Naive thymus-derived CD4-positive, alpha-beta T cell (primary cell): ENCODE measurements around the gene CTBS. TPM values are rescaled to one million over a fixed set of nuclear protein-coding genes. Genes with fewer than 3 reads are reported as not detected.
A peak's percentile ranks its signal among the peaks of the same experiment; 100 is the strongest.
"Not testable (repeated sequence)": the region's sequence is repeated elsewhere in the genome, so short reads cannot be mapped to it uniquely, and the experiment has no call there.

Experiments
- ATAC-seq: fragments of 150-1000 bp; cut with Tn5 transposase; 2 replicates; pipeline ENCODE4 v1.10.0; 2021; ENCODE audit warnings: mild to moderate bottlenecking, moderate library complexity
- CTCF ChIA-PET: fragments of 350-600 bp; sonication (Branson Sonifier 250); formaldehyde crosslinking; loops from one replicate; lab custom pipeline; 2021; ENCODE audit warnings: antibody characterized with exemption; lab: Charles Lee
- POLR2A ChIA-PET: fragments of 350-600 bp; sonication (Branson Sonifier 250); formaldehyde crosslinking; loops from one replicate; lab custom pipeline; 2021; ENCODE audit warnings: antibody characterized with exemption, inconsistent platforms; lab: Charles Lee
- DNase-seq, 9 donors: peaks; one replicate each; pipeline versions ENCODE4 v3.0.0 to v3.0.0-alpha.2; 2020 to 2022; ENCODE audit warnings: mixed read lengths in 1 of 9
- H3K27ac ChIP-seq: one replicate; pipeline ENCODE4 v1.7.0; 2013; ENCODE audit warnings: mild to moderate bottlenecking, low read depth, low read length, moderate library complexity
- H3K27me3 ChIP-seq, 2 donors: one replicate each; pipeline ENCODE4 v1.7.0; 2013; ENCODE audit warnings: low read length in 2 of 2, mild to moderate bottlenecking in 2 of 2, moderate library complexity in 2 of 2; ENCODE audit not compliant: control insufficient read depth in 2 of 2, insufficient read depth in 2 of 2
- H3K36me3 ChIP-seq, 3 experiments: 1 replicate in 2 of 3; 2 replicates in 1 of 3; pipeline ENCODE4 v1.7.0; 2013; ENCODE audit warnings: low read length in 3 of 3, mild to moderate bottlenecking in 3 of 3, moderate library complexity in 1 of 3; ENCODE audit not compliant: insufficient read depth in 3 of 3, control insufficient read depth in 2 of 3
- H3K4me1 ChIP-seq, 2 donors: one replicate each; pipeline ENCODE4 v1.7.0; 2013; ENCODE audit warnings: low read length in 2 of 2, mild to moderate bottlenecking in 2 of 2, moderate library complexity in 1 of 2; ENCODE audit not compliant: control insufficient read depth in 2 of 2, insufficient read depth in 2 of 2
- H3K4me3 ChIP-seq: 2 replicates; pipeline ENCODE4 v1.7.0; 2013; ENCODE audit warnings: mild to moderate bottlenecking, low read length
- H3K9me3 ChIP-seq, 3 experiments: 1 replicate in 2 of 3; 2 replicates in 1 of 3; pipeline ENCODE4 v1.7.0; 2013; ENCODE audit warnings: low read length in 3 of 3; ENCODE audit not compliant: control insufficient read depth in 2 of 3
- H3K27ac Mint-ChIP-seq, 9 donors: one replicate each; pipeline ENCODE4 v1.8.0; 2020 to 2022; ENCODE audit warnings: mixed read lengths in 9 of 9, mild to moderate bottlenecking in 8 of 9, moderate library complexity in 5 of 9, inconsistent platforms in 2 of 9
- H3K27me3 Mint-ChIP-seq, 5 donors: one replicate each; pipeline ENCODE4 v1.8.0; 2021 to 2022; ENCODE audit warnings: mixed read lengths in 5 of 5, mild to moderate bottlenecking in 1 of 5
- H3K36me3 Mint-ChIP-seq, 5 donors: one replicate each; pipeline ENCODE4 v1.8.0; 2020 to 2022; ENCODE audit warnings: mixed read lengths in 5 of 5, mild to moderate bottlenecking in 3 of 5, inconsistent platforms in 1 of 5
- H3K4me1 Mint-ChIP-seq, 7 donors: one replicate each; pipeline ENCODE4 v1.8.0; 2020 to 2022; ENCODE audit warnings: mixed read lengths in 7 of 7, mild to moderate bottlenecking in 3 of 7, inconsistent platforms in 1 of 7
- H3K4me3 Mint-ChIP-seq, 10 donors: one replicate each; pipeline ENCODE4 v1.8.0; 2020 to 2022; ENCODE audit warnings: mild to moderate bottlenecking in 10 of 10, mixed read lengths in 10 of 10, moderate library complexity in 6 of 10, inconsistent platforms in 2 of 10
- H3K9me3 Mint-ChIP-seq, 11 donors: one replicate each; pipeline ENCODE4 v1.8.0; 2020 to 2022; ENCODE audit warnings: mixed read lengths in 11 of 11, mild to moderate bottlenecking in 4 of 11, inconsistent platforms in 1 of 11, moderate library complexity in 1 of 11
- intact Hi-C, 2 donors: fragments of 100-400 bp; cut with micrococcal nuclease; formaldehyde crosslinking; loops; one replicate each; pipeline ENCODE4 v1.15.1; 2023
- polyA plus RNA-seq, 2 donors: library from polyadenylated mRNA; unstranded; fragments of 300-500 nt; fragmentation: Illumina TruSeq; gene quantifications; one replicate each; pipeline ENCODE4 v1.2.3, GENCODE V29; 2021
- total RNA-seq, 6 experiments: library from RNA in 5 of 6; stranded (reverse) in 5 of 6; gene quantifications; 1 replicate in 5 of 6; 2 replicates in 1 of 6; pipeline ENCODE4 v1.2.3 and lab custom pipeline; 2021 to 2026

The CTBS gene
- total and polyA plus RNA-seq, 7 experiments from 2014 or later: 13.9 to 26.2 (median 19.0) TPM

DNA sequence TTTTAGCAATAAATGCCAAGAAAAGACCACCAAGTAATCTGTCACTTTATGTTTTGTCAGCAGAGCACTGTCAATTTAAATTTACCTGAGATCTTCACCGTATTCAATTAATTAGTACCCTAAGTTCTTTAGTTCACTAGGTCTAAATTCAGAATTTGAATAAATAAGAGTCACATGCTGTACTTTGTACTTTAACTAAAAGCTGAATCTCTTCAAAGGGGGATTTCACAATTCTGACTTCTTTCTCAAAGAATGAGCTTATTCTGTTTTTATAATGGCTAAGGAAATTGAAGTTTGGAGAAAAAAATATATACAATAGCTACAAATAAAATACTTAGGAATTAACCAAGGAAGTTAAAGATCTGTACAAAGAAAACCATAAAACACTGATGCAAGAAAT lies 65.7 kb downstream of the CTBS start:
- peaks cover 12 to 36% (median 28%) of the 10 kb centered on the region in 7 donors for H3K4me1 Mint-ChIP-seq
- Histone ChIP-seq H3K27ac (no peak overlapping the region), H3K27me3 (no peaks in the 10 kb centered on the region), H3K4me3 (no peak overlapping the region), H3K9me3 (no peaks in the 10 kb centered on the region), H3K36me3 (no peaks in the 10 kb centered on the region), H3K4me1 (peaks cover 11 to 20% of the 10 kb centered on the region in 2 donors)
- DNase-seq (no peak), ATAC-seq (no peak)
- POLR2A ChIA-PET: no interaction called here
- intact Hi-C loops: loop anchor here in 1 of 2 donors (5.0 to 10.0 kb wide), 6 partner anchors 34 to 766 kb away; partner anchors contain the start of genes BCL10, MCOLN3 and SYDE2
- H3K9me3 Mint-ChIP-seq: peaks cover 0 to 22% (median 0%) of the 10 kb centered on the region in 11 donors
- peaks cover 3 to 22% (median 7%) of the 10 kb centered on the region in 5 donors for H3K36me3 Mint-ChIP-seq
- H3K4me3 Mint-ChIP-seq: peak overlapping the region in 5 of 10 donors; percentile 4 to 61 (median 55)
- CTCF ChIA-PET: interaction anchor here (0.6 kb wide), 1 partner anchor 768 kb away, joined by 3 read pairs; no protein-coding TSS in a partner anchor
- peaks cover 0 to 2% (median 0%) of the 10 kb centered on the region in 5 donors for H3K27me3 Mint-ChIP-seq
- H3K27ac Mint-ChIP-seq: peak overlapping the region in 3 of 9 donors; percentile 12 to 49 (median 33)

DNA sequence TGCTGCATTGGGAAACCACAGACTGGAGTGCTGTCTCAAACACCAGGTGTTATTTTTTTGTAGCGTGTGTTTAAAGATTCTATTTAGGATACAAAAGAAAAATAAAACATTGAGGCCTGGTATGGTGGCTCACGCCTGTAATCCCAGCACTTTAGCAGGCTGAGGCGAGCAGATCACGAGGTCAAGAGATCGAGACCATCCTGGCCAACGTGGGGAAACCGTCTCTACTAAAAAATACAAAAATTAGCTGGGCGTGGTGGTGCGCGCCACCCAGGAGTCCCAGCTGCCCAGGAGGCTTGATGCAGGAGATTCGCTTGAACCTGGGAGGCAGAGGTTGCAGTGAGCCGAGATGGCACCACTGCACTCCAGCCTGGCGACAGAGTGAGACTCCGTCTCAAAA lies 66.4 kb downstream of the CTBS start:
- H3K4me3 ChIP-seq, H3K27ac ChIP-seq, H3K27ac Mint-ChIP-seq, H3K27me3 Mint-ChIP-seq, H3K27me3 ChIP-seq, ATAC-seq, H3K9me3 ChIP-seq, H3K36me3 ChIP-seq, CTCF ChIA-PET, DNase-seq: not testable (repeated sequence)
- Mint-ChIP-seq H3K36me3 (peaks cover 3 to 22% (median 6%) of the 10 kb centered on the region in 5 donors), H3K4me3 (peak overlapping the region in 2 of 10 donors; percentile 16 to 55), H3K4me1 (peaks cover 12 to 42% (median 35%) of the 10 kb centered on the region in 7 donors), H3K9me3 (peaks cover 0 to 22% (median 0%) of the 10 kb centered on the region in 11 donors)
- intact Hi-C loops: loop anchor here (2.0 to 10.0 kb wide), 12 partner anchors 13 to 769 kb away; partner anchors contain the start of genes BCL10 (in 2 of the 2), C1orf52 (in 1 of the 2), MCOLN3 (in 1 of the 2) and PRKACB (in 1 of the 2)
- POLR2A ChIA-PET: interaction anchor here (2.6 to 5.6 kb wide), 2 partner anchors 28 to 66 kb away, joined by 32 to 60 read pairs; partner anchors contain the start of genes CTBS and RPF1
- H3K4me1 ChIP-seq: peaks cover 11 to 26% of the 10 kb centered on the region in 2 donors

DNA sequence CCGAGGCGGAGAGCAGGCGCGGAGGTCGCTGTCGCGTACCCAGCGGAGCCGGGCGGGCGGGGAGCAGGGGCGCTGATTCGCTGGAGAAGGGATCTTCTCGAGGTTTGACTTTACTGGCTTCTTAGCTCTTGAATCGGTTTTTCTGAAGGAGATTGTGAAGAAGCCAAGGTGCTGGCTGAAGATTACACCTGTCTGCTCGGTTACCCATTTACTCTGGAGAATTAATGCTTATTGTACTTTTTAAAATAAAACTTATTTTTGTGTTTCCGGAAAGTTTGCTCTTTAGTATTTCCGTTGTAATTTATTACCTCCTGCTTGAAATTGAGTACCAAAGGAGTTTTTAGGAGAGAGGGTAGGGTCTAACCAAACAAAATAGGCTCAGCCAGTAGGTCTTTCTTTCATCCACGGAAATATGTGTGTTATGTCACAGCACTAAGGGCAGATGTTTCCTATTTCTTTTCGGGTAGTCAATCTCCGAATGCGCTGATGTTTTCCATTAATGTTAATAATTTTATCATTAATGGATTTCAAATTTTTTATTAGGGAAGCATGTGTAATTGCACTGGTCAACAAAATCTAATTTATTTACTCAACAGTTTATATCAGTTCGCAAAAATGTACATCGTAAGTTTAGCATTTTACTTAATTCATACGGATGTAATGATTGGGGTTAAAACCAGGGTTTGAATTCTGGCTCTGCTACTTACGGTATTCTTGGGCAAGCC lies 67.3 kb downstream of the CTBS start:
- Histone ChIP-seq H3K4me3 (peak overlapping the region; percentile 94), H3K9me3 (no peaks in the 10 kb centered on the region), H3K27ac (peak overlapping the region; percentile 76), H3K4me1 (peaks cover 11 to 27% of the 10 kb centered on the region in 2 donors), H3K27me3 (no peaks in the 10 kb centered on the region), H3K36me3 (no peaks in the 10 kb centered on the region)
- ATAC-seq (no peak), DNase-seq (peak in 2 of 9 donors; percentile 49 to 54)
- H3K4me3 Mint-ChIP-seq: peak overlapping the region; percentile 93 to 100 (median 98)
- peaks cover 0 to 19% (median 0%) of the 10 kb centered on the region in 11 donors for H3K9me3 Mint-ChIP-seq
- H3K27ac Mint-ChIP-seq: peak overlapping the region; percentile 93 to 99 (median 96)
- peaks cover 3 to 22% (median 6%) of the 10 kb centered on the region in 5 donors for H3K36me3 Mint-ChIP-seq
- ChIA-PET CTCF (interaction anchor here (0.9 to 1.1 kb wide), 3 partner anchors 75 to 362 kb away, joined by 3 to 4 read pairs (median 3); partner anchors contain the start of gene PRKACB), POLR2A (interaction anchor here (0.7 to 5.6 kb wide), 12 partner anchors 8 to 438 kb away, joined by 3 to 60 read pairs (median 4); partner anchors contain the start of genes CTBS, PRKACB and RPF1)
- intact Hi-C loops: loop anchor here (1.0 to 10.0 kb wide), 22 partner anchors 14 to 770 kb away; partner anchors contain the start of genes BCL10 (in 2 of the 2), CTBS (in 2 of the 2), PRKACB (in 2 of the 2) and RPF1 (in 2 of the 2)
- H3K4me1 Mint-ChIP-seq: peaks cover 12 to 46% (median 43%) of the 10 kb centered on the region in 7 donors
- H3K27me3 Mint-ChIP-seq: peaks cover 0 to 2% (median 0%) of the 10 kb centered on the region in 5 donors

DNA sequence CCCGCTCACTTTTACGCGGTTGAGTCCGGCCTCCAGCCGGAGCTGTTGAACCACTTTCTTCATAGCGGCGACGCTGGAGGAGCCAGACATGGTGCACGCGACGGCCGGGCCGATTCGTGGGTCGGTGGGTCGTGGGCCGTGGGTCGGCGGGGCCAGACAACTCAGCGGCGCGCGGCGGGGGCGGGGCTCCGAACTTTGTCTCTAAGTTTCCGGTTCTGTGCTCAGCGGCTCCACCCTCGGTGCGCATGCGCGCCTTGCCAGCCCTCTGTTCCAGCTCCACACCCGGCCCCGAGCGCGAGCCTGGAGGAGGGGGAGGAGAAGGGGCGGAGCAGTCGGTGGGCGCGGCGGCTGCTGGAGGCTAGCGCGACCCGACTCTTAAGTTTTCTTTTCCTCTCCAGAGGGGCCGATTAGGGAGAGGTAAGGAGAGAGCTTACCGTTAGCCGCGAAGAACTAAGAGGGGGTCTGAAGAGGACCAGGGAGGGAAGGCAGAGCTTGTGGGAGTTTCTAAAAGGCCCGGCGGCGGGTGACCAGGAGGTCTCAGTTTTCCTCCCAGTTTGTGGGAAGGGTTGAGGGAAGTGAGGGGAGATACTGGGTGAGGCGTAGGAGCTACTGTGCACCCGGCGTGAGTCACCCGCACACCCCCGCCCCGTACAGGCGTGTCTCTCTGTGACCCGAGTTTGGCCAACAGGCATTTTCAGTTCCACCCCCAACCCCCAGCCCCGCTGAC lies 68.1 kb downstream of the CTBS start, which contains the start of the genes GNG5 and SPATA1:
Gene GNG5 (minus strand): TSS at position 580 of the 727 bp plus-strand sequence. CDS start 490 bp downstream, at position 90.
Gene SPATA1 (plus strand): TSS at position 385 of the 727 bp plus-strand sequence. CDS start 9,974 bp downstream, outside the sequence.
- intact Hi-C loops: loop anchor here (1.0 to 10.0 kb wide), 22 partner anchors 15 to 771 kb away; partner anchors contain the start of genes BCL10 (in 2 of the 2), CTBS (in 2 of the 2), PRKACB (in 2 of the 2) and RPF1 (in 2 of the 2)
- H3K4me1 Mint-ChIP-seq: peaks cover 18 to 54% (median 50%) of the 10 kb centered on the region in 7 donors
- Histone ChIP-seq H3K27me3 (no peaks in the 10 kb centered on the region), H3K4me1 (peaks cover 15 to 27% of the 10 kb centered on the region in 2 donors), H3K27ac (peak within 1 kb of the TSS; percentile 76), H3K36me3 (no peaks in the 10 kb centered on the region), H3K9me3 (no peaks in the 10 kb centered on the region), H3K4me3 (peak within 1 kb of the TSS; percentile 94)
- ATAC-seq (peak; percentile 95), DNase-seq (peak; percentile 94 to 98 (median 96))
- H3K4me3 Mint-ChIP-seq: peak within 1 kb of the TSS; percentile 94 to 100 (median 98)
- H3K27me3 Mint-ChIP-seq: peaks cover 0 to 2% (median 0%) of the 10 kb centered on the region in 5 donors
- peaks cover 3 to 26% (median 9%) of the 10 kb centered on the region in 5 donors for H3K36me3 Mint-ChIP-seq
- CTCF ChIA-PET: interaction anchor here (0.6 to 1.1 kb wide), 8 partner anchors 26 to 1393 kb away, joined by 3 to 4 read pairs (median 4); partner anchors contain the start of genes CTBS and PRKACB
- H3K27ac Mint-ChIP-seq: peak within 1 kb of the TSS; percentile 93 to 99 (median 96)
- peaks cover 0 to 18% (median 0%) of the 10 kb centered on the region in 11 donors for H3K9me3 Mint-ChIP-seq
- POLR2A ChIA-PET: interaction anchor here (0.7 to 5.6 kb wide), 13 partner anchors 9 to 439 kb away, joined by 3 to 60 read pairs (median 4); partner anchors contain the start of genes CTBS, PRKACB and RPF1

DNA sequence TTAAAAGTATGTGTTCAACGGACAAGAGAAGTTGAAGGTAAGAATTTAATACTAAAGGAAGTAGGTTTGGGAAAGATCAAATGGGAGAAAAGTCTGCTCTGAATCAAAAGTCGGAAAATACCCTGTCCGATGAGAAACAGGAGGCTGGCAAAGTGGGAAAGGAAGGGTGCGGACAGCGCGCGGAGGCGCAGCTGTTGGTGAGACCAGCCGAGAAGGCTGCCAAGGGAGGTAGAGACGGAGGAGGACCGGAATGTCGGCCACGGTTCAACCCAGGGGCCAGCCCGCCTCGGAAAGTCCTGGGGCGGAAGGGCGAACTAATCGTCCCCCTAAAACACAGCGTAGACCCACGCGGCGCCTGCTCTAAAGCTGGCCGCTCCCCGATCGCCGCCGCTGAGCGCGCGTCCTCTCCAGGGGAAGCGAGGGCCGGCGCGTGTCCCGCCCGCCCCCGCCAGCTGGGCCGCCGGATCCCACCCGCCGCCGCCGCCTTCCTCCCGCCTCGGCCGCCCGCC lies 68.7 kb downstream of the CTBS start:
- peak overlapping the region; percentile 94 to 100 (median 98) for H3K4me3 Mint-ChIP-seq
- ChIA-PET POLR2A (interaction anchor here (0.9 to 5.6 kb wide), 9 partner anchors 12 to 439 kb away, joined by 4 to 60 read pairs (median 6); partner anchors contain the start of genes CTBS, PRKACB and RPF1), CTCF (interaction anchor here (0.6 to 1.1 kb wide), 8 partner anchors 25 to 1393 kb away, joined by 3 to 4 read pairs (median 4); partner anchors contain the start of genes CTBS and PRKACB)
- DNase-seq: peak in 2 of 9 donors; percentile 30 to 33
- H3K36me3 Mint-ChIP-seq: peaks cover 3 to 29% (median 10%) of the 10 kb centered on the region in 5 donors
- H3K36me3 ChIP-seq: no peaks in the 10 kb centered on the region
- H3K4me1 ChIP-seq: peaks cover 15 to 27% of the 10 kb centered on the region in 2 donors
- H3K4me1 Mint-ChIP-seq: peaks cover 24 to 60% (median 55%) of the 10 kb centered on the region in 7 donors
- ATAC-seq: peak; percentile 33
- H3K9me3 ChIP-seq: no peaks in the 10 kb centered on the region
- H3K27ac ChIP-seq: peak overlapping the region; percentile 76
- intact Hi-C loops: loop anchor here (1.0 to 10.0 kb wide), 23 partner anchors 15 to 771 kb away; partner anchors contain the start of genes BCL10 (in 2 of the 2), CTBS (in 2 of the 2), PRKACB (in 2 of the 2) and RPF1 (in 2 of the 2)
- H3K27ac Mint-ChIP-seq: peak overlapping the region; percentile 93 to 99 (median 96)
- H3K9me3 Mint-ChIP-seq: peaks cover 0 to 16% (median 0%) of the 10 kb centered on the region in 11 donors
- H3K4me3 ChIP-seq: peak overlapping the region; percentile 94
- H3K27me3 Mint-ChIP-seq: peaks cover 0 to 2% (median 0%) of the 10 kb centered on the region in 5 donors
- no peaks in the 10 kb centered on the region for H3K27me3 ChIP-seq
